Measurements from ENCODE around the gene SERTM1.

GRCh38 chr13:36725936-36726335 is 52.1 kb downstream of the SERTM1 start:
- no peak for TF ChIP-seq POLR2A (IDR thresholded peaks at IDR 0.05; ENCODE audit: low read depth, low read length)
- TF ChIP-seq TAF1 (IDR thresholded peaks at IDR 0.05; ENCODE audit: borderline replicate concordance, low read depth, low read length), result no peak

Measured in GM12892 (cell line).